Karpas-422 (cell line): ENCODE measurements around the gene OR8D2. TPM values are rescaled to one million over a fixed set of nuclear protein-coding genes. Genes with fewer than 3 reads are reported as not detected.

ENCODE experiments used
- DNase-seq: peaks from one replicate; pipeline ENCODE4 v3.0.0-alpha.2; 2015
- H2AFZ ChIP-seq: fragments of 200-600 bp; sonication (generic); 2 replicates; pipeline ENCODE4 v1.6.1; 2014; ENCODE audit warnings: antibody characterized with exemption, low read length, mixed read lengths
- H3K27ac ChIP-seq: fragments of 200-600 bp; sonication (generic); 2 replicates; pipeline ENCODE4 v1.5.1; 2014; ENCODE audit warnings: mild to moderate bottlenecking, low read length, moderate library complexity
- H3K27me3 ChIP-seq: fragments of 200-600 bp; sonication (generic); 2 replicates; pipeline ENCODE4 v1.6.1; 2014; ENCODE audit warnings: low read length, mixed read lengths
- H3K36me3 ChIP-seq: fragments of 200-600 bp; sonication (generic); 2 replicates; pipeline ENCODE4 v1.6.1; 2014; ENCODE audit warnings: low read length, mixed read lengths; ENCODE audit not compliant: insufficient read depth
- H3K4me1 ChIP-seq: fragments of 200-600 bp; sonication (generic); 2 replicates; pipeline ENCODE4 v1.6.1; 2014; ENCODE audit warnings: mild to moderate bottlenecking, low read length, mixed read lengths
- H3K4me2 ChIP-seq: fragments of 200-600 bp; sonication (generic); 2 replicates; pipeline ENCODE4 v1.6.1; 2014; ENCODE audit warnings: low read length, low read depth, mild to moderate bottlenecking; ENCODE audit not compliant: poor library complexity, severe bottlenecking
- H3K4me3 ChIP-seq: fragments of 200-600 bp; sonication (generic); 2 replicates; pipeline ENCODE4 v1.5.1; 2014; ENCODE audit warnings: mild to moderate bottlenecking, antibody characterized with exemption, low read length, mixed read lengths
- H3K79me2 ChIP-seq: fragments of 200-600 bp; sonication (generic); 2 replicates; pipeline ENCODE4 v1.6.1; 2014; ENCODE audit warnings: mild to moderate bottlenecking, low read length, mixed read lengths
- H3K9ac ChIP-seq: fragments of 200-600 bp; sonication (generic); 2 replicates; pipeline ENCODE4 v1.6.0; 2014; ENCODE audit warnings: low read length
- H3K9me2 ChIP-seq: fragments of 200-600 bp; sonication (generic), shearing (Covaris generic); replicated peaks from 2 replicates; pipeline ENCODE4 v1.6.0; 2014; ENCODE audit warnings: mild to moderate bottlenecking, low read length, moderate library complexity; ENCODE audit not compliant: insufficient read depth
- H3K9me3 ChIP-seq: fragments of 300-700, 200-600 bp; sonication (generic); 2 replicates; pipeline ENCODE4 v1.6.1; 2014; ENCODE audit warnings: low read length, mixed read lengths
- H4K20me1 ChIP-seq: fragments of 200-600 bp; sonication (generic); 2 replicates; pipeline ENCODE4 v1.6.1; 2014; ENCODE audit warnings: mild to moderate bottlenecking, antibody characterized with exemption, low read length, low read depth; ENCODE audit not compliant: insufficient read depth
- total RNA-seq: library from RNA; depleted of rRNA; stranded (reverse); fragments of >200 nt; shearing (Covaris generic); gene quantifications from 2 replicates; pipeline ENCODE4 v1.2.3, GENCODE V29; 2014; ENCODE audit warnings: low replicate concordance

OR8D2 gene
- total RNA-seq, 1 experiment from 2014 or later, result not detected

DNA sequence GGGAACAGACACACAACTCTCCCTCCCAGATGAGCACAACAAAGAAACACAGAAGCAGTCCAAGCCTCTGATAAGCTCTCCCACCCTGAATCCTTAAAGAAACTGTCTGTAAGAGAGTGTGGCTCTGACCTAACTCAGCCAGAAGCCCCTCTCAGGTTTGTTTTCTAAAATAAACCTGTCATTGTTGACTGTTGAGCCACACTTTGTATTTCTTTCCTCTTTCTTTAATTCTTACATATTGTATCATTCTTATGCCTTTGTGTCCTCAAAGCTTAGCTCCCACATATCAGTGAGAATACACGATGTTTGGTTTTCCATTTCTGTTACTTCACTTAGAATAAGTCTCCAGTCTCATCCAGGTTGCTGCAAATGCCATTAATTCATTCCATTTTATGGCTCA is 7.8 kb upstream of the OR8D2 start:
- Histone ChIP-seq H2AFZ (no peak overlapping the region), H3K27me3 (no peaks in the 10 kb centered on the region), H3K9ac (no peak overlapping the region), H3K9me2 (no peaks in the 10 kb centered on the region), H3K4me1 (peaks cover 15% of the 10 kb centered on the region), H3K27ac (no peak overlapping the region), H4K20me1 (no peaks in the 10 kb centered on the region), H3K36me3 (no peaks in the 10 kb centered on the region), H3K4me3 (no peak overlapping the region), H3K9me3 (no peaks in the 10 kb centered on the region), H3K79me2 (no peaks in the 10 kb centered on the region), H3K4me2 (no peak overlapping the region)
- no peak for DNase-seq

DNA sequence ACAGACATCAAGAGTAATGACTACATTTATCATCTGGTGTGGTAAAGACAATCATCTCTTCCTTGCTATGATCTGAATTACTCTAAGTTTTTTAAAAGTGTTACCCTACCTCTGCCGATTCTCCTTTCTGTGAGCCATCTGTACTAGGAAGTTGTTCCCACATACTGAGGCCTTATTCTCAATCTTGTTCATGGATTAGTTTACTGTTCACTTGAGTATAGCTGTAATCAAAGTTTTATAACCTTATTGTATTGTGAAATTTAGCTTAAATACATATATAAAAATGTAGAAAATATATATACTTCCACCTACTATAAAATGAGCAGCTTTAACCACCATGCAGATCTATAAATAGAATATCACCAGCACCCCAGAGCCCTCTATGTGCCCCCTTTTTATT is 2.4 kb upstream of the OR8D2 start:
- Histone ChIP-seq H3K4me1 (no peaks in the 10 kb centered on the region), H3K27ac (no peak overlapping the region), H3K4me3 (no peak overlapping the region), H3K9me2 (no peaks in the 10 kb centered on the region), H3K9ac (no peak overlapping the region), H4K20me1 (no peaks in the 10 kb centered on the region), H2AFZ (no peak overlapping the region), H3K36me3 (no peaks in the 10 kb centered on the region), H3K79me2 (no peaks in the 10 kb centered on the region), H3K27me3 (no peaks in the 10 kb centered on the region), H3K9me3 (no peaks in the 10 kb centered on the region), H3K4me2 (no peak overlapping the region)
- DNase-seq, result no peak

GRCh38 chr11:124315052-124315451 is 4.9 kb downstream of the OR8D2 start:
- no peaks in the 10 kb centered on the region for H3K9me3 ChIP-seq
- H3K27me3 ChIP-seq, result no peaks in the 10 kb centered on the region
- no peaks in the 10 kb centered on the region for H3K4me1 ChIP-seq
- no peaks in the 10 kb centered on the region for H3K9me2 ChIP-seq
- H3K9ac ChIP-seq, result no peak overlapping the region
- H3K79me2 ChIP-seq, result no peaks in the 10 kb centered on the region
- no peak overlapping the region for H3K4me3 ChIP-seq
- no peaks in the 10 kb centered on the region for H3K36me3 ChIP-seq
- H3K27ac ChIP-seq, result no peak overlapping the region
- no peak for DNase-seq
- no peaks in the 10 kb centered on the region for H4K20me1 ChIP-seq
- no peak overlapping the region for H2AFZ ChIP-seq
- H3K4me2 ChIP-seq, result no peak overlapping the region

DNA sequence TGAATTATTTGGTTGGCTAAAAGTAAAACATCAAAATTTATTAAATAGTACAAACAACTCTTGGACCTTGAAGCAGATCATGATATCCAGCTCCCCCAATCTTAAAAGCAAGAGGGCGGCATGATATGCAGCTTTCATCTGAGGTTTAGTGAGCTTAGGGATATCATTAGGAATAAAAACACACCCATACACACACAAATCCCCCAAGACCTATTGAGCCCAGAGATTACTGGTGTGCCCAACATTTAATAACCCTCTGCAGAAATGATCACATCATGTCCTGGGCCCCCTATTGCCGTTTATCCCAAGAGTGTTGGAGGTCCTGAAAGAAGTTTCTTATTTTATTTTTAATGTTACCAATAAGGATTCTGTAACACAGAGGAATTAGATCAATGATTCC is 6.1 kb downstream of the OR8D2 start, which contains the start of gene OR8D1:
OR8D1 (minus strand) TSS at position 101 of the 400 bp plus-strand sequence. CDS start 3,183 bp downstream, outside the sequence.
- H4K20me1 ChIP-seq, result no peaks in the 10 kb centered on the region
- no peaks in the 10 kb centered on the region for H3K9me3 ChIP-seq
- no peaks in the 10 kb centered on the region for H3K79me2 ChIP-seq
- no peak within 1 kb of the TSS for H3K9ac ChIP-seq
- no peak within 1 kb of the TSS for H3K4me2 ChIP-seq
- H3K9me2 ChIP-seq, result no peaks in the 10 kb centered on the region
- H3K4me1 ChIP-seq, result no peaks in the 10 kb centered on the region
- no peak within 1 kb of the TSS for H3K27ac ChIP-seq
- H2AFZ ChIP-seq, result no peak within 1 kb of the TSS
- no peak within 1 kb of the TSS for H3K4me3 ChIP-seq
- no peaks in the 10 kb centered on the region for H3K27me3 ChIP-seq
- no peak for DNase-seq
- H3K36me3 ChIP-seq, result no peaks in the 10 kb centered on the region

DNA sequence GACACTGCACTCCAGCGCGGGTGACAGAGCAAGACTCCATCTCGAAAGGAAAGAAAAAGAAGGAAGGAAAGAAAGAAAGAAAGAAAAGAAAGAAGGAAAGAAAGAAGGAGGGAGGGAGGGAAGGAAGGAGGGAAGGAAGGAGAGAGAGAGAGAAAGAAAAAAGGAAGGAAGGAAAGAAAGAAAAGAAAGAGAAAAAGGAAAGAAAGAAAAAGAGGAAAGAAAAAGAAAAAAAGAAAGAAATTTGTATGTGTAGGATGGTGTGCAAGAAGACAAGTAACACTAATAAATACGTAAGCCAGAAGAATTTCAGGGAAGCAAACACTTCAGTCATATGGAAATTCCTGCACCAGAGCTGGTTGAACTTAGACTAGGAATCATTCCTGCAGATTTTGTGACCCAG is 6.9 kb downstream of the OR8D2 start:
- Histone ChIP-seq H3K9me2 (no peaks in the 10 kb centered on the region), H3K9ac (no peak overlapping the region), H3K27me3 (no peaks in the 10 kb centered on the region), H4K20me1 (no peaks in the 10 kb centered on the region), H3K27ac (no peak overlapping the region), H3K4me2 (no peak overlapping the region), H3K4me3 (no peak overlapping the region), H3K4me1 (no peaks in the 10 kb centered on the region), H3K9me3 (no peaks in the 10 kb centered on the region), H3K36me3 (no peaks in the 10 kb centered on the region), H3K79me2 (no peaks in the 10 kb centered on the region), H2AFZ (no peak overlapping the region)
- DNase-seq, result no peak

DNA sequence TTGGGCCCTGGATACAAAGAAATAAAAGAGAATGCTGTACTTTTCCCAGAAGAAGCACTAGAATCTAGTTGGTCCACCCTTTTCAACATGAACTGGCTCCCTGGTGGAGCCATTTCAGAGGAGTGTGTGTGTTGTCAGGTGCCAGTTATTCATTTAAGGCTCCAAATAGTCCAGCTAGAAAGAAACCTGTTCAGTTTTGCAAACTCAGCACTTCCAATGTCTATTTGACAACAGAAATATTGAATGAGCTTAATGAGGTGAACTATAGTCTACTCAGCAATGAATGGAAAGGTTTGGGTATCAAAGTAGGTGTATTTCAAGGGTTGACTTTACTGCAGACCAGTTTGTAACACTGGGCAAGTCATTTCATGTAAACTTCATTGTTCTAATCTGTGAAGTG is 8.3 kb downstream of the OR8D2 start:
- Histone ChIP-seq H4K20me1 (no peaks in the 10 kb centered on the region), H3K27ac (no peak overlapping the region)

DNA sequence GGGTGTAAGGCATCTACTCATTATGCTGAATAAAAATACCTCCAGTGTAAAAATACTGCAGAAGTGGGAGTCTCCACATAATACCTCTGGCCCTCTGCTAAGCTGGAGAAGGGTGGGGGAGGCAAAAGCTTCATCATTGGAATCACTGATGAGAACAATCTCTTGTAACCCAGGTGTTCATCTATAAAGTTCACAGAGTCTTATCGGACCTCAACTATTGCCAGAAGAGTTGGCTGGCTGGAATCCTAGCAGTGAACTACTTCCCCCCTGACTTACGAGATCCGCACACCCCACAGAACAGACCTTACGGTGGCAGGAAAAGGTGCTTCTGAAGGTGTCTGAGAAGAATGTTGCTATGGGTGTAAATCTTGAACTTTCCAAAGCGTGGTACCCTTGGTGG is 8.7 kb downstream of the OR8D2 start:
- Histone ChIP-seq H3K9me3 (no peaks in the 10 kb centered on the region), H3K9ac (no peak overlapping the region), H4K20me1 (no peaks in the 10 kb centered on the region), H3K9me2 (no peaks in the 10 kb centered on the region), H3K4me3 (no peak overlapping the region), H3K4me1 (no peaks in the 10 kb centered on the region), H3K27me3 (no peaks in the 10 kb centered on the region), H2AFZ (no peak overlapping the region), H3K27ac (no peak overlapping the region), H3K79me2 (no peaks in the 10 kb centered on the region), H3K36me3 (no peaks in the 10 kb centered on the region), H3K4me2 (no peak overlapping the region)
- DNase-seq, result no peak

More for the DNA sequence above, 8.3 kb downstream of the OR8D2 start:
- Histone ChIP-seq H3K9me2 (no peaks in the 10 kb centered on the region), H3K36me3 (no peaks in the 10 kb centered on the region), H3K4me2 (no peak overlapping the region), H3K9me3 (no peaks in the 10 kb centered on the region), H3K27me3 (no peaks in the 10 kb centered on the region), H3K4me1 (no peaks in the 10 kb centered on the region), H3K9ac (no peak overlapping the region), H3K4me3 (no peak overlapping the region), H2AFZ (no peak overlapping the region), H3K79me2 (no peaks in the 10 kb centered on the region)
- no peak for DNase-seq

- Histone ChIP-seq H3K9ac (no peak overlapping the region), H3K9me3 (no peaks in the 10 kb centered on the region), H3K27me3 (no peaks in the 10 kb centered on the region), H3K4me1 (no peaks in the 10 kb centered on the region), H2AFZ (no peak overlapping the region), H3K79me2 (no peaks in the 10 kb centered on the region), H3K27ac (no peak overlapping the region), H3K4me2 (no peak overlapping the region), H3K4me3 (no peak overlapping the region), H4K20me1 (no peaks in the 10 kb centered on the region), H3K36me3 (no peaks in the 10 kb centered on the region), H3K9me2 (no peaks in the 10 kb centered on the region)
- no peak for DNase-seq
These were observed 9.3 kb downstream of the OR8D2 start for GRCh38 chr11:124310721-124311120.

DNA sequence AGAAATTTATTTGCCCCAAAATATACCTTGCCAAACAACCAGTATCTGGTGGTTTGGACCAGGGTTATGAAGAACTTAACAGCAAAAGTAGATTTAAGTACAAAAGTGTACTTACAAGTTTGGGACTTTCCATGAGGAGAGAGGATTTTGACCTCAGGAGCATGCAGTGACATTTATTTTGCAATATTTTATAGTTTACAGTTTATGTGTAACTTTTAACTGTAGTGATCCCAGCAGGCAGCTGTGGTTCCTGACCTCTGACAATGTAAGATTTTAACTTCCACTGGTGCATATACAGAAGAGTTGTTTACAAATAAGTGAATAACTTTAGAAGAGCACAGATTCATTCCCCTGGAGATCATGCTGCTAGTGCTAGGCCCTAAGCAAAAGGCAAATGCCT is 12.9 kb downstream of the OR8D2 start:
- Histone ChIP-seq H2AFZ (no peak overlapping the region), H3K36me3 (no peaks in the 10 kb centered on the region), H3K9ac (no peak overlapping the region), H3K4me3 (no peak overlapping the region), H3K9me2 (no peaks in the 10 kb centered on the region), H4K20me1 (no peaks in the 10 kb centered on the region), H3K27me3 (no peaks in the 10 kb centered on the region), H3K9me3 (no peaks in the 10 kb centered on the region), H3K4me2 (no peak overlapping the region), H3K4me1 (no peaks in the 10 kb centered on the region), H3K27ac (no peak overlapping the region), H3K79me2 (no peaks in the 10 kb centered on the region)
- no peak for DNase-seq
